Epidermal melanocyte (primary cell): ENCODE measurements around the gene TNFRSF18.

Source experiments
- DNase-seq: peaks from one replicate; pipeline ENCODE4 v3.0.0; 2011; ENCODE audit warnings: low spot score; ENCODE audit not compliant: insufficient read length

TNFRSF18 gene

DNA sequence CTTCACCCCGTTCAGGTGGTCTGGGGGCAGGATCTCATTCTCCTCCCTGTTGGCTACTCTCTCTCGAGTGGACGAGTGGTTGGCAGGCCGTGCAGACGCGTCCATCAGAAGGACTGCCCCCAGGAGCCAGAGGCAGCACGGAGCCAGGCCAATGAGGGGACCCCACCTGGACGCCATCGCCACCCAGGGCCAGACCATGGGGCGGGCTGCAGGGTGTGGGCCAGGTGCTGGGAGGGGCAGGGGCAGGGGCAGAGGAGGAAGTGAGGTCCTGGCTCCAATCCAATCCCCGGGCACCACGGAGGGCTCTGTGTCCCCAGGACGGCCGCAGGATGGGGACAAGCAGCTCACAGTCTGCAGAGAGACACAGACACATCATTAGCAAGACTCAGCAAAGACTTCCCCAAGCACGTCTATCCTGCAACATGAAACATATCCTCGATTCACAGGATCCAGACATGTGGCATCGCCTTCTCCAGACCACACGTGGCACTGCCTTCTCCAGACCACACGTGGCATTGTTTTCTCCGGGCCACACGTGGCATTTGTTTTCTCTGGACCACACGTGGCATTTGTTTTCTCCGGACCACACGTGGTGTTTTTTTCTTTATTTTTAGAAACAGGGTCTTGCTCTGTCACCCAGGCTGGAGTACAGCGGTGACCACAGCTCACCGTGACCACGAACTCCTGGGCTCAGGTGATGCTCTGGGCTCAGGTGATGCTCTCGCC lies 22.4 kb upstream of the TNFRSF18 start:
- no peak for DNase-seq

- DNase-seq = no peak
Measured at GRCh38 chr1:1228187-1228586, 21.8 kb upstream of the TNFRSF18 start.

DNA sequence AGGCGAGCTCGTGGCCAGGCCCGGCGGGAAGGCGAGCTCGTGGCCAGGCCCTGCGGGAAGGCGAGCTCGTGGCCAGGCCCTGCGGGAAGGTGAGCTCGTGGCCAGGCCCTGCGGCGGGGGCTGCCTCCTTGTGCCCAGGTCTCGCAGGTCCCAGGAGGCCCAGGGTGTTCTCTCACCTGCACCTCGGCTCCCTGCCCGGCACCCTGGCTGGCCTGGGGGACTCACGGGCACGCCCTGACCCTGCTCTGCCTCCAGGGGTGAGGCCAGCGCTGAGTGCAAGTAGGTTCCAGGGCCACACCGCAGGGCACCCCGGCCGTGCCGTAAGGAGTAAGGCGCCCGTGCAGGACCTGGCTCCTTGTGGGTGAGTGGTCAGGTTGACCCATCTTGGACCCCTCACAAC lies 21.0 kb upstream of the TNFRSF18 start:
- no peak for DNase-seq

DNA sequence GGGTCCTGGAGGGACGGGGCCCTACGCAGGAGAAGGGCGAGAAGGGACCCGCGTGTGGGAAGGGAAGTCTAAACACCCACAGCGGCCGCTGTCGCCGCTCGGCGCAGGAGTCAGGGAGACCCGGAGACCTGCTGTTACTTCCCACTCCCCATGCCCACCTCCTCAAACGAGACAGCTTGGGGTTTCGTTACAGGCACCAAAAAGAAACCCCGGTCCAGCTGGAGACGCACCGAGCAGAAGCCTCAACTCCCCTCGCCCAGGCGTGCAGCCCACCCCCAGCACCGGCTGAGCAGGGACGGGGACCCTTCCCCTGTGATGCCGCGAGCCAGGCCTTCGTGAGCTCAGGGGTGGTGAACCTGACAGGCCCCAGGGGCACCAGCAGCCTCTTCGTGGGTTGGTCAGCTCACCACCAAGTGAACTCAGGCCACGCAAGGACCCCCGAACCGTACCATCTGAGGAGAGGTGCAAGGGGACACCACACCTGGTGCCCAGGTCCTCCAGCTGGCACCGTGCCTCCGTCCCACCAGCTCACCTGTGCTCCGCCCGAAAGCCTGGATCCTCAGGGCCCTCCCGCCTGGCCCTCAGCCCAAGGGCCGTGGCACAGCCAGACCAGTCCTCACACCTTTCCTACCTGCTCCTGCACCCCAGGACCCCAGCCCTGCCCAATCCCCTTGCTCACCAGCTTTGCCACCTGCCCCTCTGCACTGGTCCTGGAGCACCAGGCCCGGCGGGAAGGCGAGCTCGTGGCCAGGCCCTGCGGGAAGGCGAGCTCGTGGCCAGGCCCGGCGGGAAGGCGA lies 20.4 kb upstream of the TNFRSF18 start:
- DNase-seq = no peak

- DNase-seq = no peak
Measured at GRCh38 chr1:1225913-1226312, 19.5 kb upstream of the TNFRSF18 start.

DNA sequence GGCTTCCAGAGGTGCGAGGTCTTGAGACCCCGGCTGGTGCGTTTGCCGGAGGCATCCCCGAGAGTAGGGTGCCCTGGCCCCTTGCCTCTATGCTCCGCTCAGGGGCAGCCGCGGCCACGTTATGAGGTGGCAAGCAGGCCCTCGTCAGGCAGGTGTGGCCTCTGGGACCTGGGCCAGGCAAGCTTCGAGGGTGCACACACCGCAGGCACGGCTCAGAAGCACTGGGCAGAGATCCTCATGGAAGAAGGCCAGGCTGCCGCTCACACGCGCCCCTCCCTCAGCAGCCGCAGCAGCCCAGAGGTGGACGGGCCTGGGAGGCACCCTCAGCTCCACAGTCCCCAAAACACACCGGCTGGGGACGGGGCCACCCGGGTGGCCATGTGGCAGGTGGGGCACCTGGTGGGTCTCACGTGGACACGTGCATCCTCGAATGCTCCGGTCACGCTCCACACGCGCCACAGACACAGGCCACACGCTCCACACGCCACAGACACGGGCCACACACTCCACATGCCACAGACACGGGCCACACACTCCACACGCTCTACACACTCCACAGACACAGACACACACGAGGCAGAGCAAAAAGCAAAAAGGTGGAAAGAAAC lies 18.9 kb upstream of the TNFRSF18 start:
- no peak for DNase-seq

- no peak for DNase-seq
Measured at GRCh38 chr1:1223891-1224290, 17.5 kb upstream of the TNFRSF18 start.

DNA sequence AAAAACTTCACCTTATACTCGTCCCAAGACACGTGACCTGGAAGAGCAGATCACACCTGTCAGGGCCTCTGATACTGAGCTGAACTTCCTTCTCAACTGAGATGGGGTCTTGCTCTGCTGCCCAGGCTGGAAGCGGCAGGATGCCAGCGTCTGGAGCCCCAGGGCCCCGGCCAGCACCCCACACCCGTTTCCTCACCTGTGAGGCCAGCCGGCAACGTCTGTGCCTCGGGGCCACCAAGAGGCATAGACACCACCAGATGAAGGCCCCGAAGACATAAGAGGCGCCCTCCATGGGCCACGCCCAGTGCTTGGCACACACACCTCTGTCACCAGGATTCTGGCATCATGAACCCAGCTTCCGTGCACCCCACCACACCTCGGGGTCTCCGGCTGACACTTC lies 16.9 kb upstream of the TNFRSF18 start:
- DNase-seq = no peak

DNA sequence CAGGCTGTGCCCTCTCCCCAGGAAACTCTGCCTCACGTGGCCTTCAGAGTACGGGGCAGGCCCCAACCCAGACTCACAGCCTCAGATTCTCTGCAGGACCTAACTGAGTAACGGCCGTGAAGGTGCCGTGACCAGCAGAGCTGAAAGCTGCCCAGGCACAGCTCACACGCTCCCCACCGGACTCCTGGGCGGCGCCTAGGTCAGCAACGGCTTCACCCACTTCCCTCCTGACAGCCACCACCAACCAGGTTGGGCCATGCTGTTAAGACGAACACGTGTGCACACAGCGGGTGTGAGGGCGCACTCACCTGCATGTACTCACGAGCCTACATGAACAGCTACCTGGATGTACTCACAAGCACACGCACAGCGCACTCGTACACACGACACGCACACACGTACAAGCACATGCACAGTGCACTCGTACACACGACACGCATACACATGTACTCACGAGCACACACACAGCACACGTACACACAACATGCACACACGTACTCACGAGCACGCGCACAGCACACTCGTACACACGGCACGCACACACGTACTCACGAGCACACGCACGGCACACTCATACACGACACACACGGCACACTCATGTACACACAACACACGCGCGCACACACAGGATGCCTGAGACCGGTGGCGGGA lies 16.3 kb upstream of the TNFRSF18 start:
- no peak for DNase-seq

DNA sequence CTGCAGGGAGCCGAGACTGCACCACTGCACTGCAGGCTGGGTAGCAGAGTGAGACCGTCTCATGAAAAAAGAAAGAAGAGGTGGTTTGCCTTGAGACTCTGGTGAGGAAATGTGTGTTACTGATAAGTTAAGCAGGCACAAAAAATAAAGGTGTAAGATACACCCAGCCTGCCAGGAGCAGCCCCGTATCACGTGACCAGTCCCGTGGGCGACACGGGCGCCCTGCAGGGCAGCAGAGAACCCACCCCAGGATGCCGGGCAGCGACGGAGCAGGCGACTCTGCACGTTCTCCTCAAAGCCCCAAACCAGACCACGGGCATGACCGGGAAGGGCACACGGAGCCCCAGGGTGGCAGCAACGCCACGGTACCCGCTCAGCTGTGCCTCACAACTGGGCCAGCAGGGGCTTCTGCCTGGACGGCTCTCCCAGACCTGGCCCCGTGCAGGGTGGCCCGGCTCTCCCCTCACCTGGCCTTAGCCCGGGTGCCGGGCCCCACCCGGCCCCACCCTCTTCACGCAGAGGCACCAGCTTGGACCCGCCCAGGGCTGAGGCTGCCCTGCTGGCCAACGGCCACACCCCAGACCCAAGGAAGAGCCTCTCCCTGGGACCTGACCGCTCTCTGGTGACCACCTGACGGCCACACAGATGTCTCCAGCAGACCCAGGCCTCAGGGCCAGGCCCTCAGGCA lies 15.6 kb upstream of the TNFRSF18 start:
- no peak for DNase-seq

GRCh38 chr1:1220197-1220596 lies 13.8 kb upstream of the TNFRSF18 start:
- DNase-seq = no peak

GRCh38 chr1:1219341-1219740 lies 12.9 kb upstream of the TNFRSF18 start:
- DNase-seq = no peak

- DNase-seq = no peak
Measured at GRCh38 chr1:1218524-1219200, 12.3 kb upstream of the TNFRSF18 start.

- no peak for DNase-seq
Measured at GRCh38 chr1:1217621-1218523, 11.5 kb upstream of the TNFRSF18 start.

DNA sequence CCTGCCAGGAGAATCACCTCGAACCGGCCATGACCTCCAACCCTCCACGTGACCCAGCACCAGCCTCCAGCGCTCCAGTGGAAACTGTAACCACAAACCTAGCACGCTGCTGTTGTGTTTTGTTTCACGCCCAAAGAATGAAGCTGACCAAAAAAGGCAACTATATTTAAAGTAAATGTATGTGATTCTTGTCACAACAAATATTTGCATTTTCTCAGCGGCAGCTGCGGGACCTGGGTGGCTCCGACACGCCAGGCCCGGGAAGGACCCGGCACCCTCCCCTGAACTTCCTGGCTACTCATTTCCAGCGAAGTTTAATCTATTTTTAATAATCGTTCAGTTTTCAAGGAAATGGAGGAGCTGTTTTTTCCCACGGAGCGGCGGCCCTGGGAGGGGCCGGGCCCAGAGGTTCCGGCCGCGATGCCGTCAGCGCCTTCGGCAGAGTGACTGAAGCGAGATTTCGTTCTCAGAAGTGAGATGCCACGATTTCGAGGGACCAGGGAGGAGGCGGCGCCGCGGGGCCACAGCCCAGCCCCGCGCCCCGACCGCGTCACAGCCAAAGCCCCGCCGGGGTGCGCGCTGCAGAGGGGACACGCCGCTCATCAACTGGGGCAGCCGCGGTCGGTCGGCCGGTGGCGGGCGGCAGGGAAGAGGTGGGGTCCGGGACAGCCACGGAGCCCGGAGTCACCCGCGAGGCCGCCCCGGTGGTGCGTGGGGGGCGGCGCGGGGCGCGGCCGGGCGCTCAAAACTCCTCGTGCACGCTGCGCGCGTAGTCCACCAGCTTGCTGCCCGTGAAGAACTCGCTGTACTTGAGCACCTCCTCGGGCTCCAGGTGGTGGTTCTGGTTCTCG lies 10.6 kb upstream of the TNFRSF18 start:
- DNase-seq = no peak

DNA sequence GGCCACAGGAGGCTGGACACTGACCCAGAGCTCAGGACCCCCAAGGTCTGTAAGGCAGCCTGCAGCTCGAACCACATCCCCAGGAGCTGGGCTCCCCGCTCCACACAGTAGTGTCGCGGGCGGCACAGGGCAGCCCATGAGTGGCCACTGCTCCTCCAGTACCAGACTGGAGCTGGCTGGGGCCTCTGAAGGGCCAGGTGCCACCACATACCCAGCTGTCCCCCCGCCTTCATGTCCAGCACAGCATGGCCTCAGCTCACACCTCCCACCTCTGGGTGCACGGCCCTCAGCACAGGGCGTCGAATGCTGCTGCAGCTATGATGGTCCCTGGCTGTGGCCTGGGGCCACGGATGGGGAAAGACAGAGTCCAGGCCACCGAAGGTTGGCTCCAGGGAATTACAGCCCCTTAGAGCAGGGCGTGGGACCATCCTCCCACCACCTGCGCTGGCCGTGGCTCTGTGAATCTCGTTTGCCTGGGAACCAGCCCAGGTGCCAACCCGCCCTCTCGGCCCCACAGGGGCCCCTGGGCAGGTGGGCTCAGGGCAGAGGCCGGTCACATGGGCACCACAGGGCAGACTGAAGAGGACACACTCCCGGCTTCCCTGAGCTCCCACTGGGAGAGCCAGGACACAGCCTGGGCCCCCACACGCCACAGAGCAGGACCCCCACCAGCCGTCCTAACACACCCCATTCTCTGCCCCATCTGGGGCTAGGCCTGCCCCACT lies 9.7 kb upstream of the TNFRSF18 start:
- no peak for DNase-seq

DNA sequence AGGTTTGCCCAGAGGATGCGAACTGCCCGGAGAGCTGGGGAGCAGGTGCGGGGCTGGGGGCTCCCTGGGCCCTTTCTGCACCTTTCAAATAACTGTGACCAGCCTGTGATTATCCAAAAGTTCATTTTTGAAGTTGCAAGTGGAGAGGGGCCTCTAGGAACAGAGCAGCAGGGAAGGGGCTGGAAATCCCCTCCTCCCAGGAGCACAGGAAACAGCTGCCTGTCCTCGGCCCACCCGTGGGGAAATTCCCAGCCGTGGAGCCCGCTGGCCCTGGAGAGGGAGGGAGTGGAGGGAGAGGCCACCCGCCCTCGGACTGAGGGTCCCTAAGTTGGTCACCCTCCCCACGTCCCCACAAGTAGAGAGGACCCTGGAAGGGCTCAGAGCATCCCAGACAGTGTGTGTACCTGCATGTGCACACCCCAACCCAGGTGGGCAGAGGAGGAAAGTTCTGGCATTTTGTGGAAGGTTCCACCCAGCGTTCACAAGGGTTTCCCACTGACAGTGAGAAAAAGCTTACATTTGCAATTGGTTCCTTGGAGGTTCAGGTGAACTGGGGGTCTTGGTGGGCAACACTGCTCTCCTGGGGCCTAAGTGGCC lies 8.8 kb upstream of the TNFRSF18 start:
- no peak for DNase-seq
